Subcutaneous adipose tissue (tissue), 4 donors: Measurements from ENCODE around the gene CD33. TPM values are rescaled to one million over a fixed set of nuclear protein-coding genes. Genes with fewer than 3 reads are reported as not detected.

Source experiments
- CTCF ChIP-seq: fragments of 450-650 bp; IDR thresholded peaks from one replicate; pipeline ENCODE4 v1.5.1; 2016; ENCODE audit warnings: low read depth, mild to moderate bottlenecking, control low read depth, antibody characterized with exemption, moderate library complexity
- total RNA-seq, 4 donors: library from RNA; depleted of rRNA; stranded (reverse); fragments of >200 nt; gene quantifications; one replicate each; pipeline ENCODE4 v1.1.0, GENCODE V29; 2016

The CD33 gene
- total RNA-seq, 4 donors from 2014 or later = 4.7 to 32.1 (median 13.0) TPM

GRCh38 chr19:51210191-51210784 lies 14.6 kb upstream of the CD33 start:
- no peak for TF ChIP-seq CTCF

DNA sequence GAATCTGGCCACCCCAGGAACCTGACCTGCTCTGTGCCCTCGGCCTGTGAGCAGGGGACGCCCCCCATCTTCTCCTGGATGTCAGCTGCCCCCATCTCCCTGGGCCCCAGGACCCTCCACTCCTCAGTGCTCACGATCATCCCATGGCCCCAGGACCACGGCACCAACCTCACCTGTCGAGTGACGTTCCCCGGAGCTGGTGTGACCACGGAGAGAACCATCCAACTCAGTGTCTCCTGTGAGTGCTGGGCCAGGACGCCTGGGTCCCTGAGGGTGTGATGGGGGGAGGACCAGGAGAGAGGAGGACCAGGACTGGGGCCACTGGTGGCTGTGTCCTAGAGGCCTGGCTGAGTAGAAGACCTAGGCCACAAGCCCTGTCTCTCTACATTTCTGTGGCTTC lies 13.0 kb upstream of the CD33 start:
- no peak for TF ChIP-seq CTCF

DNA sequence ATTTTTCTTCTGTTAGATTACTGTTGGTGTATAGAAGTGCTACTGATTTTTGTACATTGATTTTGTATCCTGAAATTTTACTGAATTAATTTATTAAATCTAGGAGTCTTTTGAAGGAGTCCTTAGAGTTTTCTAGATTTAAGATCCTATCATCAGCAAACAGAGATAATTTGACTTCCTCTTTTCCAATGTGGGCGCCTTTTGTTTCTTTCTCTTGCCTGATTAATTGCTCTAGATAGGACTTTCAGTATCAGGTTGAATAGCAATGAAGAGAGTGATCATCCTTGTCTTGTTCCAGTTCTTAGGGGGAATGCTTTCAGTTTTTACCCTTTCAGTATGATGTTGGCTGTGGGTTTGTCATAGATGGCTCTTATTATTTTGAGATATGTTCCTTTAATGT lies 5.6 kb upstream of the CD33 start:
- TF ChIP-seq CTCF = no peak

GRCh38 chr19:51219971-51220370 lies 4.9 kb upstream of the CD33 start:
- TF ChIP-seq CTCF = no peak

- TF ChIP-seq CTCF = no peak
Observed at GRCh38 chr19:51220996-51221395, 3.9 kb upstream of the CD33 start.

DNA sequence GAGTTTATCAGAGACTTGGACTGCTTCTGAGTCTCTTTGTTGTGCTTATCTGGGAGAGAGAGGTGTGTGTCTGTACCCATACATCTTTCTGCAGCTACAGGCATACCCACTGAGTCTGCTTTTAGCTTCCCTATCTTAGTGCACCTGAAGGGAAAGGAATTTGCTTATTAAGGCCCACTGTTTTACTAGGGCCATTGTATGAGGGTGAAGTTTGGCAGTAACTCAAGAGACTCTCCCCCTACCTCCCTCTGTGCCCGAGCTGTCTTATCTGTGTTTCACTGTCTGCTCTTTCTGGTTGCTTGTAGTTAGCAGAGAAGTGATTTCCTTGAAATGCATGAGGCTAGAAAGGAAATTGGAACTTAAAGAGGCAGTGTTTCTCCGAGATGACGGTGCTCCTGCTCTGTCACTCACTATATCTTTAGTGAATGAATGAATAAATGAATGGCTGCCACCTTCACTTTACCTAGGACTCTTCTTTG lies 678 bp upstream of the CD33 start:
- no peak for TF ChIP-seq CTCF

GRCh38 chr19:51226067-51226466 lies 1.2 kb downstream of the CD33 start:
- no peak for TF ChIP-seq CTCF
